SK-N-SH treated with all-trans-retinoic acid at 6 μM for 48 hours (cell line): Measurements from ENCODE around the gene CBX5.

Experiments
- ATAC-seq: fragments of 200-7000 bp; cut with Tn5 transposase; 3 replicates; pipeline ENCODE4 v1.9.1; 2020; ENCODE audit warnings: mild to moderate bottlenecking, moderate library complexity
- ARNTL ChIP-seq: fragments of 450-650 bp; formaldehyde crosslinking; IDR thresholded peaks from 2 replicates; pipeline ENCODE4 v1.5.0; 2020; ENCODE audit warnings: low read depth, mild to moderate bottlenecking, moderate library complexity, borderline replicate concordance
- BACH2 ChIP-seq: fragments of 250-450 bp; sonication (Bioruptor Pico); IDR thresholded peaks from 2 replicates; pipeline ENCODE4 v1.9.0; 2021; ENCODE audit warnings: mild to moderate bottlenecking, borderline replicate concordance
- CSDC2 ChIP-seq: fragments of 250-450 bp; sonication (Bioruptor Pico); IDR thresholded peaks from 2 replicates; pipeline ENCODE4 v1.5.0; 2020; ENCODE audit warnings: mild to moderate bottlenecking, moderate library complexity
- ESRRG ChIP-seq: fragments of 250-450 bp; sonication (Bioruptor Pico); IDR thresholded peaks from 2 replicates; pipeline ENCODE4 v1.6.1; 2021; ENCODE audit warnings: mild to moderate bottlenecking
- GLIS3 ChIP-seq: fragments of 250-450 bp; sonication (Bioruptor Pico); IDR thresholded peaks from 2 replicates; pipeline ENCODE4 v1.5.0; 2020; ENCODE audit warnings: mild to moderate bottlenecking, moderate library complexity
- ISL1 ChIP-seq: fragments of 250-450 bp; sonication (Bioruptor Pico); IDR thresholded peaks from 2 replicates; pipeline ENCODE4 v2.1.2; 2022; ENCODE audit warnings: mild to moderate bottlenecking, moderate library complexity
- OSR1 ChIP-seq: fragments of 250-450 bp; sonication (Bioruptor Pico); IDR thresholded peaks from 2 replicates; pipeline ENCODE4 v1.8.0; 2022; ENCODE audit warnings: moderate library complexity, mild to moderate bottlenecking, inconsistent platforms
- PPARA ChIP-seq: fragments of 250-450 bp; sonication (Bioruptor Pico); IDR thresholded peaks from 2 replicates; pipeline ENCODE4 v1.5.0; 2020; ENCODE audit warnings: mild to moderate bottlenecking, borderline replicate concordance
- RARB ChIP-seq: fragments of 250-450 bp; sonication (Bioruptor Pico); IDR thresholded peaks from 2 replicates; pipeline ENCODE4 v1.8.0; 2021; ENCODE audit warnings: mild to moderate bottlenecking, moderate library complexity
- SNAI2 ChIP-seq: fragments of 250-450 bp; sonication (Bioruptor Pico); IDR thresholded peaks from 2 replicates; pipeline ENCODE4 v1.5.0; 2020; ENCODE audit warnings: mild to moderate bottlenecking, moderate library complexity
- TOX ChIP-seq: fragments of 250-450 bp; sonication (Bioruptor Pico); IDR thresholded peaks from 2 replicates; pipeline ENCODE4 v1.8.0; 2021; ENCODE audit warnings: mild to moderate bottlenecking, moderate library complexity, borderline replicate concordance
- ZC3H10 ChIP-seq: fragments of 250-450 bp; sonication (Bioruptor Pico); IDR thresholded peaks from 2 replicates; pipeline ENCODE4 v1.5.1; 2021; ENCODE audit warnings: mild to moderate bottlenecking, moderate library complexity
- ZFP30 ChIP-seq: fragments of 450-650 bp; formaldehyde crosslinking; IDR thresholded peaks from 2 replicates; pipeline ENCODE4 v1.5.0; 2022; ENCODE audit warnings: mild to moderate bottlenecking, moderate library complexity
- ZNF565 ChIP-seq: fragments of 450-650 bp; formaldehyde crosslinking; conservative IDR thresholded peaks from 2 replicates; pipeline ENCODE4 v1.5.0; 2020; ENCODE audit warnings: low read depth, mild to moderate bottlenecking, moderate library complexity
- ZNF70 ChIP-seq: fragments of 450-650 bp; formaldehyde crosslinking; IDR thresholded peaks from 2 replicates; pipeline ENCODE4 v1.5.0; 2020; ENCODE audit warnings: mild to moderate bottlenecking, moderate library complexity
- ZNF8 ChIP-seq: fragments of 450-650 bp; formaldehyde crosslinking; IDR thresholded peaks from 2 replicates; pipeline ENCODE4 v1.5.0; 2020; ENCODE audit warnings: mild to moderate bottlenecking, moderate library complexity
- TF ChIP-seq, protein P1 (sequence below): fragments of 250-450 bp; sonication (Bioruptor Pico); IDR thresholded peaks from 2 replicates; pipeline ENCODE4 v1.5.1; 2020; ENCODE audit warnings: low read depth, mild to moderate bottlenecking, moderate library complexity
- TF ChIP-seq, protein P2 (sequence below): fragments of 250-450 bp; sonication (Bioruptor Pico); IDR thresholded peaks from 2 replicates; pipeline ENCODE4 v1.5.0; 2020; ENCODE audit warnings: mild to moderate bottlenecking, moderate library complexity
- TF ChIP-seq, protein P3 (sequence below): fragments of 250-450 bp; sonication (Bioruptor Pico); IDR thresholded peaks from 2 replicates; pipeline ENCODE4 v1.5.1; 2021; ENCODE audit warnings: mild to moderate bottlenecking, moderate library complexity
- TF ChIP-seq, protein P4 (sequence below): fragments of 250-450 bp; sonication (Bioruptor Pico); IDR thresholded peaks from 2 replicates; pipeline ENCODE4 v1.8.0; 2020; ENCODE audit warnings: mild to moderate bottlenecking, moderate library complexity, borderline replicate concordance

The CBX5 gene

DNA sequence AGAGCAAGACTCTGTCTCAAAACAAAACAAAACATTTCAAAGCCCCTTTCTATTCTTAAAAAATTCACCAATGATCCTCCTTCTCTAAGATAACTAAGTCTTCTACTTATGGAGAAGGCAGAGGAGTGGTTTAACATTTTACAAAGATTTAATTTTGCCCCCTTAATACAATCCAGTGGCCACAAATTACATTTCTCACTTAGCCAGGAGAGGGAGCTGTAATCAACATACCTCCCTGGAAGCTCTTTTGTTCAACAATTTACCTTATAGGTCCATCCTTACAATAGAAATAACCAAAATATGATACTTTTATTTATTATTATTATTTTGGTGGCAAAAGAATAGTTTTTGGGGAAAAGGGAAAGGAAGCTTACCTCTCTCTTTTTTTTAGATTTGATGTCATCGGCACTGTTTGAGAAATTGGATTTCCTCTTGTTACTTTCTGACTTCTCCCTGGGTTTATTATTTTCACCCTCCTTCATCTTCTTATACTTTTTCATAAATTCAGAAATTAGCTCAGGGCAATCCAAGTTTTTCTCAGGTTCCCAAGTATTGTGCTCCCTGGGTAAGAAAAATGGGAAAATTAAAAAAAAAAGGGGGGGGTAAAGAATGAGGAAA, 28.1 kb downstream of the CBX5 start:
- no peak for TF ChIP-seq ZNF8 (CRISPR knock-in tag)
- TF ChIP-seq OSR1: no peak
- TF ChIP-seq ZC3H10: no peak
- TF ChIP-seq GLIS3: no peak
- peak; percentile 82 for ATAC-seq

DNA sequence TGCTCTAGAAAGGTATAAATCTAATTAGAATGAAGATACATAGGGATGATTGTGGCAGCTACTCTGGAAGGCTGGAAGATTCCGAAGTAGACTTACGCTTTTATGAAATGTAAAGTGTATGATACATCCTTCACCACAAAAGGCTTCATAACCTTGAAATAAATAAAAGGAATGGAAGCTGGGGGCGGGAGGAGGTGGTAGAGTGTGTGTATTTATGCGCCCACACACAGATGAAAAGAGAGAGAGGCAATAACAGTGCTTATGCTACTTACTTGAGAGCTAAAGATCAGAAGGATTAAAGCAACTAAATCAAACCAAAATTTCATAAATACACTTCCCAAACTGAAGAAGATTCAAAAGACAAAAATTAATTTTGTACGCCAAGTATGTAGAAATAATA, 30.4 kb downstream of the CBX5 start:
- TF ChIP-seq ZNF8 (CRISPR knock-in tag): no peak
- TF ChIP-seq, protein P1, sequence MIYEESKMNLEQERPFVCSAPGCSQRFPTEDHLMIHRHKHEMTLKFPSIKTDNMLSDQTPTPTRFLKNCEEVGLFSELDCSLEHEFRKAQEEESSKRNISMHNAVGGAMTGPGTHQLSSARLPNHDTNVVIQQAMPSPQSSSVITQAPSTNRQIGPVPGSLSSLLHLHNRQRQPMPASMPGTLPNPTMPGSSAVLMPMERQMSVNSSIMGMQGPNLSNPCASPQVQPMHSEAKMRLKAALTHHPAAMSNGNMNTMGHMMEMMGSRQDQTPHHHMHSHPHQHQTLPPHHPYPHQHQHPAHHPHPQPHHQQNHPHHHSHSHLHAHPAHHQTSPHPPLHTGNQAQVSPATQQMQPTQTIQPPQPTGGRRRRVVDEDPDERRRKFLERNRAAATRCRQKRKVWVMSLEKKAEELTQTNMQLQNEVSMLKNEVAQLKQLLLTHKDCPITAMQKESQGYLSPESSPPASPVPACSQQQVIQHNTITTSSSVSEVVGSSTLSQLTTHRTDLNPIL: no peak
- no peak for TF ChIP-seq PPARA (CRISPR knock-in tag)
- TF ChIP-seq ESRRG (CRISPR knock-in tag): no peak
- no peak for TF ChIP-seq GLIS3
- TF ChIP-seq SNAI2 (CRISPR knock-in tag): no peak
- ATAC-seq: no peak

DNA sequence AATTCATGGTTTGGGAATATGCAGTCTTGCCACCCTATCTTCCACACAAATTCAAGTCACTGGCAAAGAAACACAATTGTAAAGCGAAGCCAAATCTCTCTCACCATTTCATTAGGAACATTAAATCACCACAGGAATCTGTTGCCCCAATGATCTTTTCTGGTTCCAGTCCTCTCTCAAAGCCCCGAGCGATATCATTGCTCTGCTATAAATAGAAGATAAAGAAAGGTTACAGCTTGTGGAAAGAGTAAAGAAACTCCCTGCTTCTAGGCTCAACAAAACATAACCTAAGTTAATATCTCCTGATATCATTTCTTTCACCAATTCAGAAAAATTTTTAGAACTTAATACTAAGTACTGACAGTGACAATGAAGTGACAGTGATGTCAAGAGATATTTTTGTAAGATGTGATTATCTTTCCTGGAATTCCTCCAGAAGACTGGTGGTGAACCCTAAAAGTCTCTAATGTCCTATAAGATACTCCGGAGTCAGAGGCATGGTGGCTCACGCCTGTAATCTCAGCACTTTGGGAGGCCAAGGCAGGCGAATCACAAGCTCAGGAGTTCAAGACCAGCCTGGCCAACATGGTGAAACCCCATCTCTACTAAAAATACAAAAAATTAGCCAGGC, 33.8 kb downstream of the CBX5 start:
- ATAC-seq: no peak
- TF ChIP-seq ZNF565: no peak
- TF ChIP-seq ZC3H10: no peak
- TF ChIP-seq, protein P2, sequence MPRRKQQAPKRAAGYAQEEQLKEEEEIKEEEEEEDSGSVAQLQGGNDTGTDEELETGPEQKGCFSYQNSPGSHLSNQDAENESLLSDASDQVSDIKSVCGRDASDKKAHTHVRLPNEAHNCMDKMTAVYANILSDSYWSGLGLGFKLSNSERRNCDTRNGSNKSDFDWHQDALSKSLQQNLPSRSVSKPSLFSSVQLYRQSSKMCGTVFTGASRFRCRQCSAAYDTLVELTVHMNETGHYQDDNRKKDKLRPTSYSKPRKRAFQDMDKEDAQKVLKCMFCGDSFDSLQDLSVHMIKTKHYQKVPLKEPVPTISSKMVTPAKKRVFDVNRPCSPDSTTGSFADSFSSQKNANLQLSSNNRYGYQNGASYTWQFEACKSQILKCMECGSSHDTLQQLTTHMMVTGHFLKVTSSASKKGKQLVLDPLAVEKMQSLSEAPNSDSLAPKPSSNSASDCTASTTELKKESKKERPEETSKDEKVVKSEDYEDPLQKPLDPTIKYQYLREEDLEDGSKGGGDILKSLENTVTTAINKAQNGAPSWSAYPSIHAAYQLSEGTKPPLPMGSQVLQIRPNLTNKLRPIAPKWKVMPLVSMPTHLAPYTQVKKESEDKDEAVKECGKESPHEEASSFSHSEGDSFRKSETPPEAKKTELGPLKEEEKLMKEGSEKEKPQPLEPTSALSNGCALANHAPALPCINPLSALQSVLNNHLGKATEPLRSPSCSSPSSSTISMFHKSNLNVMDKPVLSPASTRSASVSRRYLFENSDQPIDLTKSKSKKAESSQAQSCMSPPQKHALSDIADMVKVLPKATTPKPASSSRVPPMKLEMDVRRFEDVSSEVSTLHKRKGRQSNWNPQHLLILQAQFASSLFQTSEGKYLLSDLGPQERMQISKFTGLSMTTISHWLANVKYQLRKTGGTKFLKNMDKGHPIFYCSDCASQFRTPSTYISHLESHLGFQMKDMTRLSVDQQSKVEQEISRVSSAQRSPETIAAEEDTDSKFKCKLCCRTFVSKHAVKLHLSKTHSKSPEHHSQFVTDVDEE (CRISPR knock-in tag): no peak
- TF ChIP-seq ZFP30 (CRISPR knock-in tag): no peak
- TF ChIP-seq, protein P3, sequence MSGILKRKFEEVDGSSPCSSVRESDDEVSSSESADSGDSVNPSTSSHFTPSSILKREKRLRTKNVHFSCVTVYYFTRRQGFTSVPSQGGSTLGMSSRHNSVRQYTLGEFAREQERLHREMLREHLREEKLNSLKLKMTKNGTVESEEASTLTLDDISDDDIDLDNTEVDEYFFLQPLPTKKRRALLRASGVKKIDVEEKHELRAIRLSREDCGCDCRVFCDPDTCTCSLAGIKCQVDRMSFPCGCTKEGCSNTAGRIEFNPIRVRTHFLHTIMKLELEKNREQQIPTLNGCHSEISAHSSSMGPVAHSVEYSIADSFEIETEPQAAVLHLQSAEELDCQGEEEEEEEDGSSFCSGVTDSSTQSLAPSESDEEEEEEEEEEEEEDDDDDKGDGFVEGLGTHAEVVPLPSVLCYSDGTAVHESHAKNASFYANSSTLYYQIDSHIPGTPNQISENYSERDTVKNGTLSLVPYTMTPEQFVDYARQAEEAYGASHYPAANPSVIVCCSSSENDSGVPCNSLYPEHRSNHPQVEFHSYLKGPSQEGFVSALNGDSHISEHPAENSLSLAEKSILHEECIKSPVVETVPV (CRISPR knock-in tag): no peak
- no peak for TF ChIP-seq RARB (CRISPR knock-in tag)
- TF ChIP-seq TOX (CRISPR knock-in tag): no peak
- no peak for TF ChIP-seq SNAI2 (CRISPR knock-in tag)
- TF ChIP-seq ISL1 (CRISPR knock-in tag): no peak
- no peak for TF ChIP-seq OSR1
- TF ChIP-seq ZNF70 (CRISPR knock-in tag): no peak
- TF ChIP-seq CSDC2 (CRISPR knock-in tag): no peak
- TF ChIP-seq, protein P1: no peak
- TF ChIP-seq GLIS3: no peak
- no peak for TF ChIP-seq PPARA (CRISPR knock-in tag)
- TF ChIP-seq, protein P4, sequence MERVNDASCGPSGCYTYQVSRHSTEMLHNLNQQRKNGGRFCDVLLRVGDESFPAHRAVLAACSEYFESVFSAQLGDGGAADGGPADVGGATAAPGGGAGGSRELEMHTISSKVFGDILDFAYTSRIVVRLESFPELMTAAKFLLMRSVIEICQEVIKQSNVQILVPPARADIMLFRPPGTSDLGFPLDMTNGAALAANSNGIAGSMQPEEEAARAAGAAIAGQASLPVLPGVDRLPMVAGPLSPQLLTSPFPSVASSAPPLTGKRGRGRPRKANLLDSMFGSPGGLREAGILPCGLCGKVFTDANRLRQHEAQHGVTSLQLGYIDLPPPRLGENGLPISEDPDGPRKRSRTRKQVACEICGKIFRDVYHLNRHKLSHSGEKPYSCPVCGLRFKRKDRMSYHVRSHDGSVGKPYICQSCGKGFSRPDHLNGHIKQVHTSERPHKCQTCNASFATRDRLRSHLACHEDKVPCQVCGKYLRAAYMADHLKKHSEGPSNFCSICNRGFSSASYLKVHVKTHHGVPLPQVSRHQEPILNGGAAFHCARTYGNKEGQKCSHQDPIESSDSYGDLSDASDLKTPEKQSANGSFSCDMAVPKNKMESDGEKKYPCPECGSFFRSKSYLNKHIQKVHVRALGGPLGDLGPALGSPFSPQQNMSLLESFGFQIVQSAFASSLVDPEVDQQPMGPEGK (CRISPR knock-in tag): no peak
- no peak for TF ChIP-seq ARNTL (CRISPR knock-in tag)

DNA sequence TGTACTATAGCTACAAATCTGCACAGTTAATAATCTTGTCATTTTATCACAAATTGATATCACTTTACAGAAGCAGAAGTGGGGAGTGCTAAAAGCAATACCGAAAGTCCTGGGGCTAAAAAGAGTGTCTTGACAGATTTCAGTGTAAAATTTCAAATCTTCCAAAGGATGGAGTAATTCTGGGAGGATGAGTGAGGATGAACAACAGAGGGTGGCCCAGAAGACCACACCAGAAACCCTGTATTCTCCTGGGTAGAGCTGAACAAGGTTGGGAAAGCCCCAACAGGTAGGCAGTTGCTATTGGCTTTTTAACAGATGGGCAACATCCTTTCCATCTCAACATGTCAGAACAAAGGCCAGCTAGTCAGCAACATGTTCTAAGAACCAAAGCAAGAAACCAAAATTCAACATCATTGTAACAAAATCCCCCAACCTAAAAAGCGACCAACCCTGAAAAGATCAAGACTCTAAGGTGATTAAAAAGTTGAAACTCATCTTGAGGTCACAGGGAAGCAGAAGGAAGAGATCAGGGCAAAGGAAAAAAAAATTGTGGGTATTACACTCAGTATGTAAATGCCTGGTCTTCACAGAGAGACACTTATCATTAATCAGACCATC, 38.8 kb downstream of the CBX5 start:
- TF ChIP-seq RARB (CRISPR knock-in tag) (no peak), OSR1 (no peak), BACH2 (CRISPR knock-in tag) (no peak), ZNF70 (CRISPR knock-in tag) (no peak)
- TF ChIP-seq, protein P4 (CRISPR knock-in tag): no peak
- ATAC-seq: no peak
